Loucy (cell line): ENCODE measurements around the gene CD86.

Experiments used
- H2AFZ ChIP-seq: fragments of 200-600 bp; sonication (generic); 2 replicates; pipeline ENCODE4 v1.6.0; 2016; ENCODE audit warnings: antibody characterized with exemption, mild to moderate bottlenecking, low read length, moderate library complexity
- H3F3A ChIP-seq: fragments of 200-600 bp; 2 replicates; pipeline ENCODE4 v1.6.0; 2016; ENCODE audit warnings: antibody characterized with exemption, low read depth, mild to moderate bottlenecking
- H3K27me3 ChIP-seq: fragments of 200-600 bp; sonication (generic); 2 replicates; pipeline ENCODE4 v1.6.1; 2014; ENCODE audit warnings: low read length, mild to moderate bottlenecking; ENCODE audit not compliant: insufficient read depth, poor library complexity, severe bottlenecking
- H3K36me3 ChIP-seq: fragments of 200-600 bp; sonication (generic); 2 replicates; pipeline ENCODE4 v1.6.1; 2016; ENCODE audit warnings: low read length; ENCODE audit not compliant: insufficient read depth
- H3K4me1 ChIP-seq: fragments of 200-600 bp; sonication (generic); 2 replicates; pipeline ENCODE4 v1.5.1; 2014; ENCODE audit warnings: low read length, mild to moderate bottlenecking; ENCODE audit not compliant: insufficient read depth, poor library complexity, severe bottlenecking
- H3K4me2 ChIP-seq: fragments of 200-600 bp; sonication (generic); 2 replicates; pipeline ENCODE4 v1.6.0; 2014; ENCODE audit warnings: antibody characterized with exemption, low read length, low read depth, mild to moderate bottlenecking; ENCODE audit not compliant: poor library complexity, severe bottlenecking
- H3K4me3 ChIP-seq: fragments of 200-600 bp; sonication (generic); 2 replicates; pipeline ENCODE4 v1.5.1; 2014; ENCODE audit warnings: low read length, mild to moderate bottlenecking, mixed read lengths; ENCODE audit not compliant: poor library complexity, severe bottlenecking
- H3K79me2 ChIP-seq: fragments of 200-600 bp; sonication (generic); 2 replicates; pipeline ENCODE4 v1.6.1; 2014; ENCODE audit warnings: low read length; ENCODE audit not compliant: insufficient read depth
- H3K9ac ChIP-seq: fragments of 200-600 bp; sonication (generic); 2 replicates; pipeline ENCODE4 v1.6.0; 2014; ENCODE audit warnings: mild to moderate bottlenecking, low read depth, low read length, moderate library complexity; ENCODE audit not compliant: poor library complexity, severe bottlenecking
- H3K9me2 ChIP-seq: fragments of 200-600 bp; sonication (generic); replicated peaks from 2 replicates; pipeline ENCODE4 v1.6.1; 2016; ENCODE audit warnings: low read depth, low read length, mixed read lengths
- H3K9me3 ChIP-seq: fragments of 200-600 bp; sonication (generic); 2 replicates; pipeline ENCODE4 v1.6.1; 2014; ENCODE audit warnings: mild to moderate bottlenecking, antibody characterized with exemption, low read length, low read depth; ENCODE audit not compliant: insufficient read depth
- H4K20me1 ChIP-seq: fragments of 200-600 bp; sonication (generic); 2 replicates; pipeline ENCODE4 v1.6.0; 2014; ENCODE audit warnings: antibody characterized with exemption, low read length, mild to moderate bottlenecking; ENCODE audit not compliant: insufficient read depth, poor library complexity, severe bottlenecking
- CTCF ChIP-seq: fragments of 200-600 bp; sonication (generic); conservative IDR thresholded peaks from 2 replicates; pipeline ENCODE4 v1.5.1; 2014; ENCODE audit warnings: mild to moderate bottlenecking, antibody characterized with exemption, low read length
- EZH2phosphoT487 ChIP-seq: fragments of 200-600 bp; IDR thresholded peaks from 2 replicates; pipeline ENCODE4 v1.6.1; 2018; ENCODE audit warnings: antibody characterized with exemption, mild to moderate bottlenecking, moderate library complexity, borderline replicate concordance

Gene CD86

GRCh38 chr3:122060040-122060698 lies 5.0 kb downstream of the CD86 start:
- H3F3A ChIP-seq, result no peaks in the 10 kb centered on the region
- no peaks in the 10 kb centered on the region for H3K4me1 ChIP-seq
- H3K9ac ChIP-seq, result no peak overlapping the region
- no peak overlapping the region for H3K4me2 ChIP-seq
- no peaks in the 10 kb centered on the region for H3K9me3 ChIP-seq
- no peak overlapping the region for H2AFZ ChIP-seq
- no peaks in the 10 kb centered on the region for H3K9me2 ChIP-seq
- no peaks in the 10 kb centered on the region for H4K20me1 ChIP-seq
- no peak overlapping the region for H3K4me3 ChIP-seq
- TF ChIP-seq CTCF (no peak), EZH2phosphoT487 (no peak)
- H3K27me3 ChIP-seq, result no peaks in the 10 kb centered on the region
- no peaks in the 10 kb centered on the region for H3K79me2 ChIP-seq
- no peaks in the 10 kb centered on the region for H3K36me3 ChIP-seq

GRCh38 chr3:122063908-122064307 lies 8.7 kb downstream of the CD86 start:
- H3K4me1 ChIP-seq, result peaks cover 17% of the 10 kb centered on the region
- H3K36me3 ChIP-seq, result no peaks in the 10 kb centered on the region
- no peaks in the 10 kb centered on the region for H3K9me3 ChIP-seq
- no peaks in the 10 kb centered on the region for H3K79me2 ChIP-seq
- no peaks in the 10 kb centered on the region for H3K9me2 ChIP-seq
- no peaks in the 10 kb centered on the region for H4K20me1 ChIP-seq
- no peak overlapping the region for H2AFZ ChIP-seq
- TF ChIP-seq CTCF, result no peak
- no peak for TF ChIP-seq EZH2phosphoT487
- H3K27me3 ChIP-seq, result no peaks in the 10 kb centered on the region
- no peaks in the 10 kb centered on the region for H3F3A ChIP-seq
- H3K9ac ChIP-seq, result no peak overlapping the region
- no peak overlapping the region for H3K4me2 ChIP-seq
- H3K4me3 ChIP-seq, result no peak overlapping the region

- no peaks in the 10 kb centered on the region for H3K9me2 ChIP-seq
- no peaks in the 10 kb centered on the region for H3K27me3 ChIP-seq
- H3F3A ChIP-seq, result no peaks in the 10 kb centered on the region
- H3K9me3 ChIP-seq, result no peaks in the 10 kb centered on the region
- H3K4me1 ChIP-seq, result peaks cover 17% of the 10 kb centered on the region
- no peak overlapping the region for H3K9ac ChIP-seq
- no peaks in the 10 kb centered on the region for H3K79me2 ChIP-seq
- H4K20me1 ChIP-seq, result no peaks in the 10 kb centered on the region
- no peak overlapping the region for H3K4me3 ChIP-seq
- H2AFZ ChIP-seq, result no peak overlapping the region
- TF ChIP-seq CTCF, result no peak
- TF ChIP-seq EZH2phosphoT487, result no peak
- H3K36me3 ChIP-seq, result no peaks in the 10 kb centered on the region
- H3K4me2 ChIP-seq, result no peak overlapping the region
These were observed 9.2 kb downstream of the CD86 start for GRCh38 chr3:122064326-122064725.
